GM19468 (cell line): ENCODE measurements around the gene SPATA31C1.
"Not testable (repeated sequence)": the region's sequence is repeated elsewhere in the genome, so short reads cannot be mapped to it uniquely, and the experiment has no call there.

Experiments
- ATAC-seq: cut with Tn5 transposase; IDR thresholded peaks from one replicate; pipeline ENCODE4 v1.9.1; 2021; ENCODE audit warnings: mild to moderate bottlenecking, moderate library complexity, moderate number of reproducible peaks; ENCODE audit not compliant: unreplicated experiment; ENCODE audit errors: extremely low read depth

The SPATA31C1 gene

DNA sequence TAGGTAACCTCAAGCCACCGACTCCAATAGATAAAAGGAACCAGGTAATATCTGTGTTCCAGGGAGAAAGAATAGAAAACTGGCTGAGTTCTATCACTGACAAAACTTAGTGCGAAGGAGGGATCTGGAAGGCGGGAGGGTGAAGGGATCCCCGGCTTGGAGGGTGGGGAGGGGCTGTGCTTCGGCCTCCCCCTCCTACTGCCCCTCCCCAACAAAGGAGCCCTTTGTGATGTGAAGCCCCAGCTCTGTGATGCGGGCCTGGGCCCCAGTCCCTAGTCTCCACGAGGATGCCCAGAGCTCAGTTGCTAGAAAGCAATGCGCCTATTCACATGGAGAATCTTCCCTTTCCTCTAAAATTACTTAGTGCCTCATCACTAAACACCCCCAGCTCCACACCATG is at the start of gene SPATA31C1:
SPATA31C1 (plus strand) TSS at position 301 of the 400 bp plus-strand sequence.
- not testable (repeated sequence) for ATAC-seq

DNA sequence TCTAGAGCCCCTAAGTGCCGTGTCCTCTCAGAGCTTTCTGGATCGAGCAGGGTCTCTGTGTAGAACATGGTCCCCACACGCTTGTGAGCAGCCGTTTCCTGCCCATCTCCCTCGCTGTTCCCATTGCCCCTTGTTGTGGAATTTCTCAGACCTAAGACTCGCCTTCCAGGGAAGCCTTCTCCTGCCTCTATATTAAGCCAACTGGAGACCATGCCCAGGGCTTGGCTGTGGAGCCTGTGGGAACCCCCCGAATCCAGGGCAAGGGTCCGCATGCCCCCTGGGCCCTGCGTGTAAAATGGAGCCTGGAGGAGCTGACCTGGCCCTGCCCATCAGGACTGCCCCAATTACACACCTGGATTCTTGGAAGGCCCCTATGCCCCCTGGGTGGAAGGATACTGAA is 49.6 kb upstream of the SPATA31C1 start:
- no peak for ATAC-seq

- no peak for ATAC-seq
These were observed 49.1 kb upstream of the SPATA31C1 start for GRCh38 chr9:87868635-87869034.

DNA sequence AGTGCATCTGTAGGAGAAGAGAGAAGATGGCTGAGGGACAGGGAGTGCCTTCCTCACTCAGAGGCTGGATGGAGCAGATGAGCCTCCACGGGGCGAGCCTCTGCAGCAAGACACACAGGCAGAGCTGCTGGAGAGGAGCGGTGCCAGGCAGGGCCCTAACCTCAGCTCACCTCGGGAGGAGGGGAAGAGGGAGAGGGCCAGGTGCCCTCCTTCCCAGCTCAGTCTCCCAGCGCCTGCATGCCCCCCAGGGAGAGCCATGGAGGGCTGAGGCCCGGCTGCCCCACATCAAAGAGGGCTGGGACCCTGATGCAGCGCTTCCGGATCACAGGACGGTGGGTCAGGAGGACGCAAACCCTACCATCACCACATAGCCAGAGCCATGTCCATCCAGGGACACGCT is 48.7 kb upstream of the SPATA31C1 start:
- ATAC-seq, result no peak

- no peak for ATAC-seq
These were observed 46.2 kb upstream of the SPATA31C1 start for GRCh38 chr9:87871425-87872078.

- no peak for ATAC-seq
These were observed 45.6 kb upstream of the SPATA31C1 start for GRCh38 chr9:87872079-87872624.

- no peak for ATAC-seq
These were observed 44.0 kb upstream of the SPATA31C1 start for GRCh38 chr9:87873607-87874303.

GRCh38 chr9:87874304-87874623 is 43.5 kb upstream of the SPATA31C1 start:
- no peak for ATAC-seq

DNA sequence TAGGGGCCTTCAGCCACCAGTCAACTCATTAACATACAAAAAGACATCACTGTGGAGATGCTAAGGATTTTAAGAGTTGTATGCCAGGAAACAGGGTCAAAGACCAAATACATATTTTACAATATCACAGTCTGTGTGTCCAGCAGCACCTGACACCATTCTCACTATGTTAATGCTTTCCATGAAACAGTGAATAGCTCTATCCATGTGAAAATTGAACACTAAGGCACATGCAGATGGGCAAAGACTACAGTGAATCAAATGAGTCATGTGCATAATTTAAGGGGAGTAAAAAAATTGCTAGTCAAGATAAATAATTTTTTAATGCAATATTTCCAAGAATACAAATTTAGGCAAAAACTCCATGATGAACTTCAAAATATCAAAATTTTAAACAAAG is 42.7 kb upstream of the SPATA31C1 start:
- ATAC-seq, result no peak

DNA sequence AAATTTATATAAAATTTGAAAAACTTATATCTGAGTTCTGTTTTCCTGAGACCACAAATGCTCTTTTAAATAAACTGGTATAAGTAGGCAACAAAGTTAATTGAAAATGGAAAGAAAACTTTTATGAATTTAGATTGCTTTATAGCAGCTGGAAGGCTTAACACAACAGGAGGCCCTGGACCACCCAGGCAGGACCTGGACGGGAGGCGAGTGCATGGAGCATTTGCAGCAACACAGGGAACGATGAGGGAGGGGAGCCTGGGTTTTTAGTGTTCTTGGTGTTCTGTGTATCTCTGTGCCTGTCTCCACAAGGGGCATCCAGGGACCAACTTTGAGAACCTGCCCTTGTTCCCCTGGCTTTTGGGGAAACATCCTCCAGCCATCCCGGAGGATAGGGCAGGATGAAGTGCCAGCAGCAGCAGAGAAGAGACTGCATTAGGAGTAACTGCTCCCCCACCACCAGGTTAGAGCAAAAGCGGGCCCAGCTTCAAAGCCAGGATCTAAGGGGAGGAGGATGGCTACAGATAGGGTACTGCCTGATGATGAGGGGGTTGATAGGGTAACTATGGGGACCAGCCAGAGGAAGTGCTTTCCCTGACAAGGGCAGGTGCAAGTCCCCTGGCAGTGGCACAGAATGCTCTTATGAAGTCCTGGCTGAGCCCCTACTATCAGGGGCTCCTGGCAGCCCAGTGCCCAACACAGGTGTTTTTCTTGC is 41.8 kb upstream of the SPATA31C1 start:
- ATAC-seq, result no peak

GRCh38 chr9:87876708-87877107 is 41.1 kb upstream of the SPATA31C1 start:
- ATAC-seq, result no peak

DNA sequence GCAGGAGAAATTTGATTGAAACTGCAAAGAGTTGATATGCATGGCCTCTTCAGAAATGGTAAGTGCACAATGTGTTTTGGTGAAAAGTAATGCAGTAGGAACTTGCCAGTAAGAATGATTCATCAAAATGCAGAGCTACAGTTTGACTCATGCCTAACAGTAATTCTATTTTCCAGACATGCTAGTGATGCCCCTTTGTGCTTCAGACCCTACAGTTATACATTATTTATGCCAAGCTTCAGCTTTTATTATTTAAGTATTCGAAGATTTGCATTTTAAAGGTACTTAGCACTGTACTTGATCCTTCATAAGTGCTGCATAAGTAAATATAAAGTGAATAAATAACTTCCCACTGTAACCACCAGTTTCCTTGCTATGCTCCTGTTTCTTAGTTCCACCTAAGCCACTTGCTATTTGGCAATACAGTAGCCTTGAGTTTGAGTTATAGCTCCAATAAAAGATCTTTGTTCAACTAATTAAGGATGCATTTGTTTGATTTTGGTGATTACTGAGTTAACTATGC is 38.7 kb upstream of the SPATA31C1 start:
- ATAC-seq, result no peak

- no peak for ATAC-seq
These were observed 37.6 kb upstream of the SPATA31C1 start for GRCh38 chr9:87880116-87880515.

GRCh38 chr9:87880683-87881082 is 37.1 kb upstream of the SPATA31C1 start:
- no peak for ATAC-seq

DNA sequence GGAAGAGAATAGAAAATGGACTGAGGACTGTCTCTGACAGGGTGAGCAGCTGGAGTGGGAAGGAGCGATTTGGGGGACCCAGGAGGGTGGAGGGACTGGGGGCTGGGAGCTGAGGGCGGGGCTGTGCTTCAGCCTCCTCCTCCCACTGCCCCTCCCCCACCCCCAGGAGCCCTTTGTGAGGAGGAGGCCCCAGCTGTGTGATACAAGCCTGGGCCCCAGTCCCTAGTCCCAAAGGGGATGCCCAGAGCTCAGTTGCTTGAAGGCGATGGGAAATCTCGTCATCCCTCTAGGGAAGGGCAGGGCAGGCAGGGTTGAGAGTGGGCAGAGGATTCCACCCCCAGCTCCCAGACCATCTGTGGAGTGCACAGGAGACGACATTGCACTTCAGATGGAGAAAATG is 35.1 kb upstream of the SPATA31C1 start, which contains the start of gene SPATA31E1:
SPATA31E1 (plus strand) TSS at position 251 of the 400 bp plus-strand sequence; CDS start at position 266, 15 bp downstream.
- ATAC-seq, result no peak

DNA sequence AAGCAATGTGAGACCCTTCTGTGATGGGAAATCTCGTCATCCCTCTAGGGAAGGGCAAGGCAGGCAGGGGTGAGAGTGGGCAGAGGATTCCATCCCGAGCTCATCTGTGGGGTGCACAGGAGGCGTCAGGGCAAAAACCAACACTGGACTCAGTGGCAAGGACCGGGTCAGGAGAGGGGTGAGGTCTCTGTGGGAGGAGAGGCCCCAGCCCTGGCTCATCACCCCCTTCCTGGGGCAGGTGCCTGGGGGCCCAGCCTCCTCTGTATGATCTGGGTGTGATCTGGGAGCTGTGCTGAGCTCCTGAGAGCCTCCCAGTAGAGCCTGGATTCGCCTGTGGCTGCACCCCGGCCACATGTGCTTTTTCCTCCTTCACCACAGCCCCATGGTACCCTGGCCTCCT is 34.5 kb upstream of the SPATA31C1 start:
- ATAC-seq, result no peak

GRCh38 chr9:87883990-87884389 is 33.8 kb upstream of the SPATA31C1 start:
- no peak for ATAC-seq

DNA sequence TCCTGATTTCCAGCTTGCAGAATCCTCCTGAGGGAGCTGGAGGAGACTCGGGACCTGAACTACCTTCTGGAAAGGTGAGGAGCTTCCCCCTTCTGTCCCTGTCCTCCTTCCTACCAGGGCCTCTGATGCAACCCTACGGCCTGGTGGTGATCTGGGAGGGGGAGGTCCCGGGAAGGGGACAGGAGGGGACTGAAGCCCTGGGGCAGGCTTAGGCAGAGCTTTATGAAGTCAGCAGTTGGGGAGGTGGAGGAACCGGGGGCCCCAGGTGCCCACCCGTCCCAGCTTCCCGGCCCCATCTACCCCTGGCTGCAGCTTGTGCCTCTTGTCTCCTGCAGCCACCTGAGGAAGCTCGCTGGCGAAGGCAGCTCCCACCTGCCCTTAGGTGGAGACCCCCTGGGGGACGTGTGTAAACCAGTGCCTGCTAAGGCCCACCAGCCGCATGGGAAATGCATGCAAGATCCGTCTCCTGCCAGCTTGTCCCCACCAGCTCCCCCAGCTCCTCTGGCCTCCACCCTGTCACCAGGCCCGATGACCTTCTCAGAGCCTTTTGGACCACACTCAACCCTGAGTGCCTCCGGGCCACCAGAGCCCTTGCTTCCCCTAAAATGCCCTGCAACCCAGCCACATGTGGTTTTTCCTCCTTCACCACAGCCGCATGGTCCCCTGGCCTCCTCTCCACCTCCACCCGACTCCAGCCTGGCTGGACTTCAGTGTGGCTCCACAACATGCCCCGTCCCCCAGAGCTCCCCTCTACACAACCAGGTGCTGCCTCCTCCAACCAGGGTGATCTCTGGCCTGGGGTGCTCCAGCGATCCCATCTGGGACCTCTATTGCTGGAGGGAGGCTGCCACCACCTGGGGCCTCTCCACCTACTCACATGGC is 32.9 kb upstream of the SPATA31C1 start:
- ATAC-seq, result no peak

DNA sequence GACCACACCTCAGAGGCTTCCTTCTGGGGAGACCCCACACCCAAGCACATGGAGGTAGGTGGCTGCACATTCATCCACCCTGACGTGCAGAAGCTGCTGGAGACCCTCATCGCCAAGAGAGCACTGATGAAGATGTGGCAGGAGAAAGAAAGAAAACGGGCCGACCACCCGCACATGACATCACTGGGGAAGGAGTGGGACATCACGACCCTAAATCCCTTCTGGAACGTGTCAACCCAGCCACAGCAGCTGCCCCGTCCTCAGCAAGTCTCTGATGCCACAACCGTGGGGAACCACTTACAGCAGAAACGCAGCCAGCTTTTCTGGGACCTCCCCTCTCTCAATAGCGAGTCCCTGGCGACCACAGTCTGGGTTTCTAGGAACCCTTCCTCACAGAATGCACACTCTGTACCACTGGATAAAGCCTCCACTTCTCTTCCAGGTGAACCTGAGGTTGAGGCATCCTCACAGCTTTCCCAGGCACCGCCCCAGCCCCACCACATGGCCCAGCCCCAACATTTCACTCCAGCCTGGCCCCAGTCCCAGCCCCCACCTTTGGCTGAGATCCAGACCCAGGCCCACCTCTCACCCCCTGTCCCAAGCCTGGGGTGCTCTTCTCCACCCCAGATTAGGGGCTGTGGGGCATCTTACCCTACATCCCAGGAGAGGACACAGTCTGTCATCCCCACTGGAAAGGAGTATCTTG is 32.1 kb upstream of the SPATA31C1 start:
- no peak for ATAC-seq
